ENCODE results near the gene BPIFB1. TPM values are rescaled to one million over a fixed set of nuclear protein-coding genes. Genes with fewer than 3 reads are reported as not detected.

The BPIFB1 gene
- total and polyA plus RNA-seq, 9 of the 15 experiments (the other 6 are each of a cell fraction or from before 2014, with no cell fraction given), result not detected

DNA sequence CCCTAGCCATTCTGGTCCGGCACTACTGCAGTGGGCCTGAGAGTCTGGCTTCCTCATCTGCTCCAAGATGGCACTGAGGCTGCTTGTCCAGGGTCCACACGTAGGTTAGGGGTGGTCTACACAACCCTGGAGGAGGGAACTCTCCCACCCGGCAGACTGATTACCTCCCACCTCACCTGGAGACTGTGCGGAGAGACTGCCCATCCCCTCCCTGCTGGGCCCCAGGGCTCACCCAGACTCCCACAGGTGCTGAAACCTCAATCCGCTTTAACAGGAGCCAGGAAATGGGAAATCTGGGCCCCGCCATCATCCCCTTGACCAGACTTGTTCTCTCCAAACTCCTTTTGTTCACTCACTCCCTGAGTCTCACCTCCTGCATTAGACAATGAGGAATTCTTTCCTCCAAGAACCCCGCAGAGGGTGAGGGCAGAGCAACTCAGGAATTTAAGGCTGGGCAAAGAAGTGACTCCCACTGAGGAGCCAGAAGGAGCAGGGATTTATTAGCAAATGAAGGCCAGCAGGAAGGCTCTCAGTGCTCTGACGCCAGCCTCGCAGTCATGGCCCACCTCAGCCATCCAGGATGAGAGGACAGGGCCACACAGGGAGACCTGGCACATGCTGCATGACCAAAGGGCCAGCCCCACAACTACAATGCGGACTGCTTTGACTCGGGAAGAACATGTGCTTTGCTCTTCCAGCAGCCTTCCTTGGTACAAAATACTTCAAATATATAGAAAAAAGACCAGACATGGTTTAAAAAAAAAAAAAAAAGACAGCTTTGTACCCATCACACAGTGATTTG, 65.3 kb downstream of the BPIFB1 start:
- H3K36me3 ChIP-seq (ENCODE audit: control insufficient read depth, insufficient read depth, low read length), result peaks cover 3% of the 10 kb centered on the region
- H3K9me1 ChIP-seq (ENCODE audit: control insufficient read depth, insufficient read depth, low read length), result no peaks in the 10 kb centered on the region
- in situ Hi-C loops (cut with MboI) (no loop called here), intact Hi-C loops (cut with micrococcal nuclease) (no loop called here)
- H3K4me2 ChIP-seq (ENCODE audit: insufficient read depth, low read length), result no peak overlapping the region
- H3K4me3 ChIP-seq, result no peak overlapping the region
- ChIA-PET CTCF (ENCODE audit: low intra/inter-chr PET ratio) (no interaction called here), POLR2A (interaction anchor here (0.6 kb wide), 1 partner anchor 16 kb away, joined by 3 read pairs; no protein-coding TSS in a partner anchor)
- WGBS (ENCODE audit: insufficient coverage, low coverage, missing lambda C conversion rate), result 68% methylated on average over 11 of the region's 11 CpGs
- H3K27me3 ChIP-seq (ENCODE audit: control insufficient read depth in 2 of 2, insufficient read depth in 2 of 2, low read length in 2 of 2), result no peaks in the 10 kb centered on the region
- H2AFZ ChIP-seq (ENCODE audit: low read depth, low read length), result no peak overlapping the region
- H3K9ac ChIP-seq (ENCODE audit: insufficient read depth in 1 of 2, low read depth in 2 of 2, low read length in 2 of 2), result no peak overlapping the region
- FAIRE-seq (no peak), ATAC-seq (no peak), DNase-seq (ENCODE audit: extremely low read depth in 1 of 4, low spot score in 3 of 4) (no peak)
- no peaks in the 10 kb centered on the region for H3K9me3 ChIP-seq (replicated peaks; ENCODE audit: control insufficient read depth, insufficient read depth, low read depth, low read length)
- H3K4me1 ChIP-seq (replicated peaks in 1 of 2; ENCODE audit: control insufficient read depth in 2 of 2, insufficient read depth in 2 of 2, low read length in 2 of 2), result no peaks in the 10 kb centered on the region; a peak in 1 of 5 replicates
- H3K27ac ChIP-seq (ENCODE audit: extremely low read depth, low read depth, low read length), result no peak overlapping the region
- no TSS peak for BruUV-seq (replicated peaks)
- no peaks in the 10 kb centered on the region; the same call in 1 of the 2 replicates for H4K20me1 ChIP-seq (replicated peaks; ENCODE audit: control insufficient read depth, insufficient read depth, low read length)
- H3K79me2 ChIP-seq (ENCODE audit: control insufficient read depth, insufficient read depth, low read length), result no peaks in the 10 kb centered on the region
- TF ChIP-seq DNMT1 (IDR thresholded peaks at IDR 0.05) (no peak), PHF21A (IDR thresholded peaks at IDR 0.05; ENCODE audit: borderline replicate concordance, low read depth) (no peak), MCM3 (IDR thresholded peaks at IDR 0.05) (no peak), IRF2 (CRISPR knock-in tag; IDR thresholded peaks at IDR 0.05) (no peak), RCOR1 (IDR thresholded peaks at IDR 0.05; ENCODE audit: borderline replicate concordance in 1 of 2, low read depth in 2 of 2, low read length in 2 of 2) (no peak)
- TF ChIP-seq, protein P1, sequence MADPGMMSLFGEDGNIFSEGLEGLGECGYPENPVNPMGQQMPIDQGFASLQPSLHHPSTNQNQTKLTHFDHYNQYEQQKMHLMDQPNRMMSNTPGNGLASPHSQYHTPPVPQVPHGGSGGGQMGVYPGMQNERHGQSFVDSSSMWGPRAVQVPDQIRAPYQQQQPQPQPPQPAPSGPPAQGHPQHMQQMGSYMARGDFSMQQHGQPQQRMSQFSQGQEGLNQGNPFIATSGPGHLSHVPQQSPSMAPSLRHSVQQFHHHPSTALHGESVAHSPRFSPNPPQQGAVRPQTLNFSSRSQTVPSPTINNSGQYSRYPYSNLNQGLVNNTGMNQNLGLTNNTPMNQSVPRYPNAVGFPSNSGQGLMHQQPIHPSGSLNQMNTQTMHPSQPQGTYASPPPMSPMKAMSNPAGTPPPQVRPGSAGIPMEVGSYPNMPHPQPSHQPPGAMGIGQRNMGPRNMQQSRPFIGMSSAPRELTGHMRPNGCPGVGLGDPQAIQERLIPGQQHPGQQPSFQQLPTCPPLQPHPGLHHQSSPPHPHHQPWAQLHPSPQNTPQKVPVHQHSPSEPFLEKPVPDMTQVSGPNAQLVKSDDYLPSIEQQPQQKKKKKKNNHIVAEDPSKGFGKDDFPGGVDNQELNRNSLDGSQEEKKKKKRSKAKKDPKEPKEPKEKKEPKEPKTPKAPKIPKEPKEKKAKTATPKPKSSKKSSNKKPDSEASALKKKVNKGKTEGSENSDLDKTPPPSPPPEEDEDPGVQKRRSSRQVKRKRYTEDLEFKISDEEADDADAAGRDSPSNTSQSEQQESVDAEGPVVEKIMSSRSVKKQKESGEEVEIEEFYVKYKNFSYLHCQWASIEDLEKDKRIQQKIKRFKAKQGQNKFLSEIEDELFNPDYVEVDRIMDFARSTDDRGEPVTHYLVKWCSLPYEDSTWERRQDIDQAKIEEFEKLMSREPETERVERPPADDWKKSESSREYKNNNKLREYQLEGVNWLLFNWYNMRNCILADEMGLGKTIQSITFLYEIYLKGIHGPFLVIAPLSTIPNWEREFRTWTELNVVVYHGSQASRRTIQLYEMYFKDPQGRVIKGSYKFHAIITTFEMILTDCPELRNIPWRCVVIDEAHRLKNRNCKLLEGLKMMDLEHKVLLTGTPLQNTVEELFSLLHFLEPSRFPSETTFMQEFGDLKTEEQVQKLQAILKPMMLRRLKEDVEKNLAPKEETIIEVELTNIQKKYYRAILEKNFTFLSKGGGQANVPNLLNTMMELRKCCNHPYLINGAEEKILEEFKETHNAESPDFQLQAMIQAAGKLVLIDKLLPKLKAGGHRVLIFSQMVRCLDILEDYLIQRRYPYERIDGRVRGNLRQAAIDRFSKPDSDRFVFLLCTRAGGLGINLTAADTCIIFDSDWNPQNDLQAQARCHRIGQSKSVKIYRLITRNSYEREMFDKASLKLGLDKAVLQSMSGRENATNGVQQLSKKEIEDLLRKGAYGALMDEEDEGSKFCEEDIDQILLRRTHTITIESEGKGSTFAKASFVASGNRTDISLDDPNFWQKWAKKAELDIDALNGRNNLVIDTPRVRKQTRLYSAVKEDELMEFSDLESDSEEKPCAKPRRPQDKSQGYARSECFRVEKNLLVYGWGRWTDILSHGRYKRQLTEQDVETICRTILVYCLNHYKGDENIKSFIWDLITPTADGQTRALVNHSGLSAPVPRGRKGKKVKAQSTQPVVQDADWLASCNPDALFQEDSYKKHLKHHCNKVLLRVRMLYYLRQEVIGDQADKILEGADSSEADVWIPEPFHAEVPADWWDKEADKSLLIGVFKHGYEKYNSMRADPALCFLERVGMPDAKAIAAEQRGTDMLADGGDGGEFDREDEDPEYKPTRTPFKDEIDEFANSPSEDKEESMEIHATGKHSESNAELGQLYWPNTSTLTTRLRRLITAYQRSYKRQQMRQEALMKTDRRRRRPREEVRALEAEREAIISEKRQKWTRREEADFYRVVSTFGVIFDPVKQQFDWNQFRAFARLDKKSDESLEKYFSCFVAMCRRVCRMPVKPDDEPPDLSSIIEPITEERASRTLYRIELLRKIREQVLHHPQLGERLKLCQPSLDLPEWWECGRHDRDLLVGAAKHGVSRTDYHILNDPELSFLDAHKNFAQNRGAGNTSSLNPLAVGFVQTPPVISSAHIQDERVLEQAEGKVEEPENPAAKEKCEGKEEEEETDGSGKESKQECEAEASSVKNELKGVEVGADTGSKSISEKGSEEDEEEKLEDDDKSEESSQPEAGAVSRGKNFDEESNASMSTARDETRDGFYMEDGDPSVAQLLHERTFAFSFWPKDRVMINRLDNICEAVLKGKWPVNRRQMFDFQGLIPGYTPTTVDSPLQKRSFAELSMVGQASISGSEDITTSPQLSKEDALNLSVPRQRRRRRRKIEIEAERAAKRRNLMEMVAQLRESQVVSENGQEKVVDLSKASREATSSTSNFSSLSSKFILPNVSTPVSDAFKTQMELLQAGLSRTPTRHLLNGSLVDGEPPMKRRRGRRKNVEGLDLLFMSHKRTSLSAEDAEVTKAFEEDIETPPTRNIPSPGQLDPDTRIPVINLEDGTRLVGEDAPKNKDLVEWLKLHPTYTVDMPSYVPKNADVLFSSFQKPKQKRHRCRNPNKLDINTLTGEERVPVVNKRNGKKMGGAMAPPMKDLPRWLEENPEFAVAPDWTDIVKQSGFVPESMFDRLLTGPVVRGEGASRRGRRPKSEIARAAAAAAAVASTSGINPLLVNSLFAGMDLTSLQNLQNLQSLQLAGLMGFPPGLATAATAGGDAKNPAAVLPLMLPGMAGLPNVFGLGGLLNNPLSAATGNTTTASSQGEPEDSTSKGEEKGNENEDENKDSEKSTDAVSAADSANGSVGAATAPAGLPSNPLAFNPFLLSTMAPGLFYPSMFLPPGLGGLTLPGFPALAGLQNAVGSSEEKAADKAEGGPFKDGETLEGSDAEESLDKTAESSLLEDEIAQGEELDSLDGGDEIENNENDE (IDR thresholded peaks at IDR 0.05; ENCODE audit: low read depth, low read length), result no peak
- TF ChIP-seq, protein P2, sequence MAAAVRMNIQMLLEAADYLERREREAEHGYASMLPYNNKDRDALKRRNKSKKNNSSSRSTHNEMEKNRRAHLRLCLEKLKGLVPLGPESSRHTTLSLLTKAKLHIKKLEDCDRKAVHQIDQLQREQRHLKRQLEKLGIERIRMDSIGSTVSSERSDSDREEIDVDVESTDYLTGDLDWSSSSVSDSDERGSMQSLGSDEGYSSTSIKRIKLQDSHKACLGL (CRISPR knock-in tag; IDR thresholded peaks at IDR 0.05; ENCODE audit: borderline replicate concordance, poor library complexity, severe bottlenecking), result no peak
- TF ChIP-seq, protein P3, sequence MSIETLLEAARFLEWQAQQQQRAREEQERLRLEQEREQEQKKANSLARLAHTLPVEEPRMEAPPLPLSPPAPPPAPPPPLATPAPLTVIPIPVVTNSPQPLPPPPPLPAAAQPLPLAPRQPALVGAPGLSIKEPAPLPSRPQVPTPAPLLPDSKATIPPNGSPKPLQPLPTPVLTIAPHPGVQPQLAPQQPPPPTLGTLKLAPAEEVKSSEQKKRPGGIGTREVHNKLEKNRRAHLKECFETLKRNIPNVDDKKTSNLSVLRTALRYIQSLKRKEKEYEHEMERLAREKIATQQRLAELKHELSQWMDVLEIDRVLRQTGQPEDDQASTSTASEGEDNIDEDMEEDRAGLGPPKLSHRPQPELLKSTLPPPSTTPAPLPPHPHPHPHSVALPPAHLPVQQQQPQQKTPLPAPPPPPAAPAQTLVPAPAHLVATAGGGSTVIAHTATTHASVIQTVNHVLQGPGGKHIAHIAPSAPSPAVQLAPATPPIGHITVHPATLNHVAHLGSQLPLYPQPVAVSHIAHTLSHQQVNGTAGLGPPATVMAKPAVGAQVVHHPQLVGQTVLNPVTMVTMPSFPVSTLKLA (conservative IDR thresholded peaks at IDR 0.05), result no peak

Measured in K562 (cell line).